Right lobe of liver (tissue), 4 donors: Measurements from ENCODE around the gene FAM117B.

ENCODE experiments used
- CTCF ChIP-seq, 4 donors: fragments of 200-600 bp in 3 of 4; fragments of 450-650 bp in 1 of 4; IDR thresholded peaks; one replicate each; pipeline versions ENCODE4 v1.5.1 to v1.8.0; 2016 to 2022; ENCODE audit warnings: antibody characterized with exemption in 4 of 4, mild to moderate bottlenecking in 2 of 4
- POLR2A ChIP-seq: fragments of 450-650 bp; IDR thresholded peaks from one replicate; pipeline ENCODE4 v1.6.1; 2017; ENCODE audit warnings: antibody characterized with exemption, mild to moderate bottlenecking
- donor health status: DM: no; HTN: no; CAD: no.
- donor health status: DM: no; HTN: no; CAD: no.
- donor health status: DM: no; HTN: yes; CAD: no.

GRCh38 chr2:202818321-202818720 lies 183.6 kb downstream of the FAM117B start:
- TF ChIP-seq CTCF (IDR thresholded peaks at IDR 0.05), result no peak
- TF ChIP-seq POLR2A, result no peak
